Keratinocyte (primary cell): ENCODE measurements around the gene ATAD3A.

Source experiments
- EZH2 ChIP-seq: IDR thresholded peaks from one replicate; pipeline ENCODE4 v1.6.1; 2012; ENCODE audit warnings: inconsistent platforms, mild to moderate bottlenecking, low read length, moderate library complexity
- TF ChIP-seq, protein P1 (sequence below), 3 experiments: IDR thresholded peaks in 1 of 3; conservative IDR thresholded peaks in 1 of 3; optimal IDR thresholded peaks in 1 of 3; 2 replicates in 2 of 3; 3 replicates in 1 of 3; pipeline versions ENCODE3 to v1.5.1; 2011; ENCODE audit warnings: low read length in 3 of 3, mild to moderate bottlenecking in 3 of 3, moderate library complexity in 2 of 3, control low read depth in 1 of 3, inconsistent platforms in 1 of 3; ENCODE audit not compliant: insufficient read depth in 2 of 3; ENCODE audit errors: extremely low read depth in 1 of 3

- TF ChIP-seq EZH2 = no peak
- TF ChIP-seq, protein P1, sequence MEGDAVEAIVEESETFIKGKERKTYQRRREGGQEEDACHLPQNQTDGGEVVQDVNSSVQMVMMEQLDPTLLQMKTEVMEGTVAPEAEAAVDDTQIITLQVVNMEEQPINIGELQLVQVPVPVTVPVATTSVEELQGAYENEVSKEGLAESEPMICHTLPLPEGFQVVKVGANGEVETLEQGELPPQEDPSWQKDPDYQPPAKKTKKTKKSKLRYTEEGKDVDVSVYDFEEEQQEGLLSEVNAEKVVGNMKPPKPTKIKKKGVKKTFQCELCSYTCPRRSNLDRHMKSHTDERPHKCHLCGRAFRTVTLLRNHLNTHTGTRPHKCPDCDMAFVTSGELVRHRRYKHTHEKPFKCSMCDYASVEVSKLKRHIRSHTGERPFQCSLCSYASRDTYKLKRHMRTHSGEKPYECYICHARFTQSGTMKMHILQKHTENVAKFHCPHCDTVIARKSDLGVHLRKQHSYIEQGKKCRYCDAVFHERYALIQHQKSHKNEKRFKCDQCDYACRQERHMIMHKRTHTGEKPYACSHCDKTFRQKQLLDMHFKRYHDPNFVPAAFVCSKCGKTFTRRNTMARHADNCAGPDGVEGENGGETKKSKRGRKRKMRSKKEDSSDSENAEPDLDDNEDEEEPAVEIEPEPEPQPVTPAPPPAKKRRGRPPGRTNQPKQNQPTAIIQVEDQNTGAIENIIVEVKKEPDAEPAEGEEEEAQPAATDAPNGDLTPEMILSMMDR (optimal IDR thresholded peaks at IDR 0.05 in 1 of 3, IDR thresholded peaks at IDR 0.05 in 1 of 3, conservative IDR thresholded peaks at IDR 0.05 in 1 of 3; ENCODE audit: extremely low read depth in 1 of 3, insufficient read depth in 2 of 3, low read length in 3 of 3) = no peak
Measured at GRCh38 chr1:1541956-1542765, 30.2 kb downstream of the ATAD3A start.
